ENCODE measurements around the gene VEPH1. TPM values are rescaled to one million over a fixed set of nuclear protein-coding genes. Genes with fewer than 3 reads are reported as not detected.

Gene VEPH1
- total RNA-seq, 2 experiments from 2014 or later, result not detected

DNA sequence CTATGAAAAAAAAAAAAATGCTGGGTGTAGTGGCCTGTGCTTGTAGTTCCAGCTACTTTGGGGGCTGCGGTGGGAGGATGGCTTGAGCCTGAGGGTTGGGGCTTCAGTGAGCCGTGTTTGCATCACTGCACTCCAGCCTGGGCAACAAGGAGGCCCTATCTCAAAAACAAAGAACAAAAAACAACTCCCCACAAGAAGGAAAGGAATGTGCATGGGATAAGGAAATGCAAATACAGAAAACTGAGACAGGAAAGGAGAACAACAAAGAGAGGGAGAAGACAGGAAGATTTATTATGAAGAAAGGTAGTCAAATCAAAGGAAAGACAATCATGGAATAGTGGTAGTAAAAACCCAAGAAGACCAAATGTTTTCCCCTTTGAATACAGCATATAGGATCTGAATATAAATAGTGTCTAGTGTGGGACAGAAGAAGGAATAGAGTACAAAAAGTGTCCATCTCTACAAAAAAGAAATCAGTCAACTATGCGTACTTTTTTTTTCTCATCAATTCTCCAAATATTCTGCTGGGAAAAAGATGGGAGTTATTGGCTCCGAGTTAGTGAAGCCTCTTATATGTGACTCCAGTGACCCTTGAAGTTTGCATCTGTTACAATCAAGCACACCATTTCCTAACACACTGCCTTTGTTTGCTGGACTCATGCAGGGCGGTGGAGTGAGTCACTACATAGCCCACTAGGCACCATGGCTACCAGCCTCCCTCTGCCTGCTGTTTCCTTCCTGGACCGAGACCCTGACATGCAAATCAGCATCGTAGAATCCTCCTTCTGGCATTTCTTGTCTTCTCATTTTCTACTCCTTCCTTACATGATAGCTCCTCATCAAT is 167.8 kb downstream of the VEPH1 start:
- DNase-seq, result no peak
- intact Hi-C loops (cut with micrococcal nuclease), result no loop called here
- no peak for TF ChIP-seq CTCF (IDR thresholded peaks at IDR 0.05)
- Mint-ChIP-seq H3K9me3 (no peaks in the 10 kb centered on the region), H3K4me3 (no peak overlapping the region), H3K27me3 (no peaks in the 10 kb centered on the region), H3K27ac (no peak overlapping the region), H3K36me3 (ENCODE audit: low read depth) (no peaks in the 10 kb centered on the region), H3K4me1 (ENCODE audit: low read depth) (no peaks in the 10 kb centered on the region)
- no peak for ATAC-seq
- ChIA-PET CTCF (interaction anchor here (0.9 kb wide), 1 partner anchor 271 kb away, joined by 4 read pairs; no protein-coding TSS in a partner anchor), POLR2A (no interaction called here)

DNA sequence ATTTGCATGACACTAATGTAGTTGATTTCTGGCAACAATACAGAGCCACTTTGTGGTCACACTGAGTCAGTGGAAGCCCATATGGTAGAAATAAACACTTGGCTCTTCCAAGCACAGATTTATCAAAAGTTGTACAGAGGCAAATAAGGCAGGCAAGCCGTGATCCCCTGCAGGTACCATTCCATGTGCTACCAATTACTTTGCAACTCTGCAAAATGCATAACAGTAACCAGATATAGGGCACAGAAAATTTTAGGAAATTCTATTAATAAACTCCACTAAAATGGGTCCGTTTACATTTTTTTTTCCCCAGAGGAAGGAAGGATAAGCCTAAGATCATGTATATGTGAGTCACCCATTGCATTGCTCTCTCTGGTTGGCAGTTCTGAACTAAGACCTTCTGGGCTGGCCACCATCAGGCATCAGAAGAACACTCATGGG is 169.6 kb downstream of the VEPH1 start:
- H3K27me3 Mint-ChIP-seq, result no peaks in the 10 kb centered on the region
- no peak overlapping the region for H3K4me3 Mint-ChIP-seq
- H3K9me3 Mint-ChIP-seq, result no peaks in the 10 kb centered on the region
- no peak overlapping the region for H3K27ac Mint-ChIP-seq
- ChIA-PET CTCF (no interaction called here), POLR2A (no interaction called here)
- H3K4me1 Mint-ChIP-seq (ENCODE audit: low read depth), result no peaks in the 10 kb centered on the region
- no peak for TF ChIP-seq CTCF (IDR thresholded peaks at IDR 0.05)
- intact Hi-C loops (cut with micrococcal nuclease), result no loop called here
- H3K36me3 Mint-ChIP-seq (ENCODE audit: low read depth), result no peaks in the 10 kb centered on the region
- no peak for DNase-seq
- no peak for ATAC-seq

- DNase-seq, result no peak
- Mint-ChIP-seq H3K4me1 (ENCODE audit: low read depth) (no peaks in the 10 kb centered on the region), H3K36me3 (ENCODE audit: low read depth) (no peaks in the 10 kb centered on the region), H3K9me3 (peaks cover 2% of the 10 kb centered on the region), H3K4me3 (no peak overlapping the region), H3K27ac (no peak overlapping the region), H3K27me3 (no peaks in the 10 kb centered on the region)
- TF ChIP-seq CTCF (IDR thresholded peaks at IDR 0.05), result no peak
- intact Hi-C loops (cut with micrococcal nuclease), result no loop called here
- POLR2A ChIA-PET, result no interaction called here
- CTCF ChIA-PET, result interaction anchor here (1.1 kb wide), 1 partner anchor 203 kb away, joined by 4 read pairs; no protein-coding TSS in a partner anchor
- no peak for ATAC-seq
Observed at GRCh38 chr3:157330206-157330605, 173.0 kb downstream of the VEPH1 start.

GRCh38 chr3:157329551-157329950 is 173.7 kb downstream of the VEPH1 start:
- DNase-seq (no peak), ATAC-seq (no peak)
- TF ChIP-seq CTCF (IDR thresholded peaks at IDR 0.05), result no peak
- Mint-ChIP-seq H3K4me3 (no peak overlapping the region), H3K9me3 (peaks cover 2% of the 10 kb centered on the region), H3K27me3 (no peaks in the 10 kb centered on the region), H3K4me1 (ENCODE audit: low read depth) (no peaks in the 10 kb centered on the region), H3K27ac (no peak overlapping the region), H3K36me3 (ENCODE audit: low read depth) (no peaks in the 10 kb centered on the region)
- intact Hi-C loops (cut with micrococcal nuclease), result no loop called here
- ChIA-PET CTCF (interaction anchor here (1.1 kb wide), 1 partner anchor 203 kb away, joined by 4 read pairs; no protein-coding TSS in a partner anchor), POLR2A (no interaction called here)

GRCh38 chr3:157327837-157328236 is 175.4 kb downstream of the VEPH1 start:
- ATAC-seq (no peak), DNase-seq (no peak)
- Mint-ChIP-seq H3K9me3 (peaks cover 2% of the 10 kb centered on the region), H3K27ac (no peak overlapping the region), H3K27me3 (no peaks in the 10 kb centered on the region), H3K4me1 (ENCODE audit: low read depth) (no peaks in the 10 kb centered on the region), H3K4me3 (no peak overlapping the region), H3K36me3 (ENCODE audit: low read depth) (no peaks in the 10 kb centered on the region)
- ChIA-PET POLR2A (no interaction called here), CTCF (interaction anchor here (1.3 kb wide), 1 partner anchor 36 kb away, joined by 4 read pairs; no protein-coding TSS in a partner anchor)
- intact Hi-C loops (cut with micrococcal nuclease), result no loop called here
- no peak for TF ChIP-seq CTCF (IDR thresholded peaks at IDR 0.05)
